GM21360 (cell line): Measurements from ENCODE around the gene PPM1M.

ENCODE experiments used
- ATAC-seq: cut with Tn5 transposase; IDR thresholded peaks from one replicate; pipeline ENCODE4 v1.9.1; 2021; ENCODE audit warnings: mild to moderate bottlenecking, moderate library complexity; ENCODE audit not compliant: unreplicated experiment

Gene PPM1M

DNA sequence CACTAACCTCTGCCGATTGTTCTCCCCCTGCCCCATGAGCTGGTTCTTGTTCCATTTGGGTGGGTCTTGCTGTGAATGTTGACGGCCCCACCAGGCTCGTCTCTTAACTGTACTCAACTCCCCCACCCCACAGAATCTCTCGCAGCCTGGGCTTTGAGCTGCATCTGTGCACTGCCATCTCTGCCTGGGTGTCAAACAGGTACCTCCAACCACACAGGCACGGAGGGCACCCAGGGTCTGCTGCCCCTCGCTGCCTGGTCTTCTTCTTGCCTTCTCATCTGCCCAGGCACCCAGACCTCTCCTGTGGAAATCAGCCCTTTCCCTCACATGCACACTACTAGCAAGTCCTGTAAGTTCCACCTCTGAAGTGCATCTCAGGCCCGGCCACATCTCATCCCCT is 30.2 kb upstream of the PPM1M start:
- no peak for ATAC-seq

DNA sequence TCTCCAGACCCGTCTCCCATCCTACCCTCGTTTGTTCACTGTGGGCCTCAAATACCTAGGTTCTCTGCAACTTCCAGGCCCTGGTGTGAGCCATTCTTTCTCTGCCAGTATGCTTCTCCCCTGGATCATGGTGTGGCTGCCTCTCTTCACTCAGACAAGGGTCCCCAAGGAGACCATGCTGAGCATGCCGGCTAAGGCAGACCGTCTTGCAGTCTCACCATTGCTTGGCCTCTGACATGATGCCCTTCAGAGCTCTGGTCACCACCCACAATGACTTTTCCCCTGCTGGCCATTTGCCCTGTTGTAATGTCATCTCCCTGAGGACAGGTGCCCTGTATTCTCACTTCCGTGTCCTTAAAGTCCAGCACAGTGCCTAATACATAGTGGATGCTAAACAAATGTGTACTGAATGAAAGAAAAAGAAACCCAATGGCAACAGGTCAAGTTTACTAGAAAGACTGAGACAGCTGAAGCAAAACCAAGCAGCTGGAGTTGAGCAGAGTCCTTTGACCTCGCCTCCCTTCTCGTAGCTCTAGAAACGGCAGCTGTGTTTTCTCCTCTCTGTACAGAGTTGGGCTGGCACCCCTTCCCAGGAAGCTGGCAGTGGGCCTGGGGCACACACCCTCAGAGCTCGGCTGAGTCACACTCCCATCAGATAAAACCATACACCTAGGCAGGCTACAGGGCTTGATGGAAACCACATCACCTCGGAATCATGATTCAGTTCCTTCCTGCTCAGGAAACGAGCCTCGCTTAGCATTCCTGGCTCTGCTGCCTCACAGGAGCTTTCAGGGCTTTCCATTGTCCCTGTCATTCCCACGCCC is 28.8 kb upstream of the PPM1M start:
- no peak for ATAC-seq

DNA sequence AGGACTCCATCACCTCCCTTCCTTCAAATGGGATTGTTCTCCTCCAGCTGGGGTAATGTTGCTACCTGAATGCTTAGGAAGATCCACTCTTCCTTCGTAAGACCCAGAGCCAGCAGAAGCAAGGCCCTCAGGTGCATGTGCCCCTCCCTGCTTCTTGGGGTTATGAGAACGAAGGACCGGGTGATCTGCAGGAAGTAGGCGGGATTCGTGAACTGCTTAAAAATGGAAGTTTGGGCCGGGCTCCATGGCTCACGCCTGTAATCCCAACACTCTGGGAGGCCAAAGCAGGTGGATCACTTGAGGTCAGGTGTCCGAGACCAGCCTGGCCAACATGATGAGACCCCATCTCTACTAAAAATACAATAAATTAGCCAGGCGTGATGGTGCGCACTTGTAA is 28.2 kb upstream of the PPM1M start:
- no peak for ATAC-seq

DNA sequence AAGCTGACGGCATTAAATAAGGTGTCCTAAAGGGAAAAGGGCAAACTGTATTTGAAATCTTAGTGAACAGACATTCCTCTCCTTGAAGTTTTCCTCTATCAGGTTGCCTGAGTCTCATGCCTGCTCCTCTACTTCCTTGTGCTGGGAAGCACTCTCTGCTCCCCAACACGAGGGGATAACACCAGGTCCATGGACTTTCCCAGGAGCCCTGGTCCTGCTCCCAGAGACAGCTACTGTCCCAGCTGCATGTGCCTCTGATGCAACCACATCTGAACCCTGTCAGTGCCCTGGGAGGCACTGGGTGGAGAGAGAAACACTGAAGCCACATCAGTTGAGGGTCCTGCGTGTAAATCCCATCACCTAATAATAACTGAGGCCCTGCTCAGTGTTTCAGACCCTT is 27.5 kb upstream of the PPM1M start:
- no peak for ATAC-seq

DNA sequence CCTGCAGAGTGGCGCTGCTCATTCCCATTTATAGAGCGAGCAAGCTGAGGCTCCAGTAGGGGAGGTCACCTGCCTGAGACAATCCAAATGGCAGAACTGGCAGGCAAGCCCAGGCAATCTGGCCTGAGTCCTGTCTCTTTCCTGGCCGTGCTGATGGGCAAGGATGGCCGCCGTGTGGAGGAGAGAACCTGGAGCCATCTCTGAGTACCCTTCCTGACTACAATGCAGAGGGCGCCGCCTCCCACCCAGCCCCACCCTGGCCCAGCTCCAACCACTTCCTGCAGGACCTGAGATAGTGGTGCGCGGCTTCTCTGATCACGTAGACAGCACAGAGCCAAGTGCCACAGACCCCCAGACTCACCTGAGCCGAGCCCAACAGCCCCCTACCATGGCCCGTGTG is 27.1 kb upstream of the PPM1M start:
- ATAC-seq, result no peak

DNA sequence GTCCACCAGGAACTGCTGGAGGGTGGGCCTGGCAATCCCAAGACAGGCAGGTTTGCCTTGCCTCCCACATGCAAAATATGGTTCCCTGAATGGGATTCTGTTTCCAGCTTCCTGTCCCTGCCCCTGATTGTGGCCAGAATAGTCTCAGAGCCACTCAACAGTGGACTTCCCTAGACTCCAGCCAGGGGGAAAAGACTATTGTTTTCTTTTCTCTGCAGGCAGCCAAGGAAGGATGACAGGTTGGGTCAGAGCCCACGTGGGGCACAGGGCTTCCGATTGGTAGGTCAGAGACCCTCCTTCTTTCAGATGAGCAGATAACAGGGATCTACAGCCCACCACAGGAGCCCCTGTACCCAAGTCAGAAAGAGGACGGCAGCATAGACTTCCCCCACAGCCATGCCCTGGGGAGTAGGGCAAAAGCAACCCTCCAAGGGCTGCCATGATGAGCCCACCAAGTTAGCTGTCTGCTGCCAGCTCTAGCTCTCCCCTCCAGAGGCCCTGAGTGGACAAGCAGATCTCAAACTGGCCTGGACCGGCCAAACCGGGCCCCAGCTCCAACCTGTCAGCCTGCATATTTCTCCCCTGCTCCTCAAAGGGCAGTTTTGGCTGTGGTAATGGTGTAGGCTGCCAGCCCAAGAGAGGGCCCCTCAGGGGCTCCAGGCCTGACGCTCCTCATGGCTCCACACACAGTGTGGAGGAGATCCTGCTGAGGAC is 26.5 kb upstream of the PPM1M start:
- ATAC-seq, result no peak

DNA sequence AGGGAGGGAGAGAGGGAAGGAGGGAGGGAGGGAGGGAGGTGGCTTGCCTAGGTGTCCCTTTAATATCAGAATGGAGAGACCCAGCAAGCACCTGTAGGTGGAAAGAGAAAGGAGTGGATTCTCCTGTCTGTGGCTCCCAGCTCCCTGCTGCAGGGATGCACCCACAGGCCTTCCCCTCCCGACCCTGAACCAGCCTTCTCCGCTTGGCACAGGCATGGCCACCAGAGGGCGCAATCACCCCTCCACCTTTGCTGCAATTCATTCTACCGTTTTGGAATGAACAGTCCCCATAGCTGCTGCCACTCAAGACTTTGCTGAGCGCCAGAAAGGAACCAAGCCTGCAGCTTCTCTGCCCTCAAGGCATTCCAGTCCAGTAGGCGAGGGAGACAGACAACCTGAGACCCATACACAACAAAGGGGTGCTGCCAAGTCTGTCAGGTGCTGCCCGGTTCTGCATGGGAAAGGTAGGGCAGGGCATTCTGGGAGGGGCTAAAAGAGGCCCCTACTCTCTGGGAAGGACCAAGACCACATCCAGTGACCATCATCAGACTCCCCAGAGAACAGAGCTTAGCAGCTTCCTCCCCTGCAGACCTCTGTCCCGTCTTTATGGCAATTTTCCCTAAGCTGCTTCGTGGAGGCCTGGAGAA is 25.1 kb upstream of the PPM1M start:
- ATAC-seq, result no peak

DNA sequence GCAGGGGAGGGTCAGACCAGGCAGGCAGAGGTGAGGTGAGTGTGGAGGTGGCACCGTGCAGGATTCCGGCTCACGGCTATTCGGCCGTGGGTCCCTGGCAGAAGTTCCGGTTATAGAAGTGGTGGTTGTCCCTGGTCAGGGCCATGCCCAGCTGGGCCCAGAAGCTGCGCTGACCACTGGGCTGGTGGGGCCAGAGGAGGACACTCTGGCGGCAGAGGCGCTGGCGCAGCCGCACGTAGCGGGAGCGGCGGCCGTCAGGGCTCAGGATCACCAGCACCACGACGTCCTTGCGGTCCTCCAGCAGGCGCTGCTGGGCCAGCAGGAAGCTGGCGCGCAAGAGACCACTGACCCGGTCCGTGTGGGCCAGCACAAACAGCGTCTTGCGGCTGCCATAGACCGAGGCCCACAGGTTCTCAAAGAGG is 24.4 kb upstream of the PPM1M start:
- ATAC-seq, result no peak

DNA sequence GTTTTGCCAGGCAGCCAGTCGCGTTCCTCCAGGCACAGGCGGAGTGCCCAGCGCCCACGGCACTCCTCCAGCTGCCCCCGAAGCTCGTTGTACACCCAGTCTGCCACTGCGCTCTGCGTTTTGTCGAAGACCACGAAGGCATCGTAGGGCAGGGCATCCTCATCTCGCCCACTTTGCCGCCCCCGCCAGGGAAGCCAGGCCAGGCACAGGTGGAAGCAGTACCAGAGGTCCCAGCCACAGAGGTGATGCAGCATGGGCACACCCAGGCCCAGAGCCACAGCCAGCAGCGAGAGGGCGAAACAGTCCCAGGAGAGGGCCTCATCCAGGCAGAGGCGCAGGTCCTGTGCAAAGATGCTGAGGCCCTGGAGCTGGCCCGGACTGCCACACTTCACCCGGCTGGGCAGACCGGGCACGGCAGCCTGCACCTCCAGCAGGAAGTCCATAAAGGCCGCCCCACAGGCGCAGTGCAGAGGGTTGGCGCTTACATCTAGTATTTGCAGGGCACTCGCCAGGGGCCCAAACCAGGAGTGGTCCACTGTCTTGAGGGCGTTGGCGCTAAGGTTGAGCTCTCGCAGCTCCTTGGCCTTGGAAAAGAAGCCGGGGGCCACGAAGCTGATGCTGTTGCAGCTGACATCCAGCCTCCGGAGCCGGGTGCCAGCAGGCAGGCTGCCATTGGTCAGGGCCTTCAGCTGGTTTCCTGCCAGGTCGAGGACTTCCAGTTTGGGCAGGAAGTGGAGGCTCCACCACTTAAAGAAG is 23.8 kb upstream of the PPM1M start:
- no peak for ATAC-seq

DNA sequence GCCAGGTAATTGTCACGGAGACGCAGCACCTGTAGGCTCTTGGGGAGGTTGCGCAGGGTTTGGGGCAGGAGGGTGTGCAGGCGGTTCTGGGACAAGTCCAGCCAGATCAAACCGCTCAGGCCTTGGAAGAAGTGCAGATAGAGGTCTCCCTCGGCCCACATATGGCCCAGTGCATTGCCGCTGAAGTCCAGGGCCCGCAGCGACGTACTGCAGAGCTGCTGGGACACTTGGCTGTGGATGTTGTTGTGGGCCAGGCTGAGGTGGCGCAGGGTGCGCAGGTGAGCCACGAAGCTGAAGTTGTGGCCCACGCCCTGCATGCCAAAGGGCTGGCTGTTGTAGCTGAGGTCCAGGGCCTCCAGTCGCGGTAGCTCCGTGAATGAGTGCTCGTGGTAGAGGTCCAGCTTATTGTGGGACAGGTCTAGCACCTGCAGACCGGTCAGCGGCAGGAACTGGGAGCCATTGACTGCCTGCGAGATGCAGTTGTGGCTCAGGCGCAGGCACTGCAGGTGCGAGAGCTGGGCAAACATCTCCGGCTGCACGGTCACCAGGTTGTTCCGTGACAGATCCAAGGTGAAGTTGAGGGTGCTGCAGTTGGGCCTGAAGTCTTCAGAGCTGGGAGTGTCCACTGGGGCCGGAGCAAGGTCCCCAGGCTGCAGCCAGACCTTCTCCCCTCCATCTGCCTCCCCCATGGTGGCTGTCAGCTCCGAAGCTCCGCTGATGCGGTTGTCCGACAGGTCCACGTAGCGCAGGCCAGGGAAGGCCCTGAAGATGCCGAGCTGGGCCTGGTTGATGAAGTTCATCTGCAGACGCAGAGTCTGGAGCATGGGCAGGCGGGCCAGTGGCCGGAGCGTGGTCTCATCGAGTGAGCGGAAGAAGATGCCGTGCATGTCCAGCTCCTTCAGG is 23.0 kb upstream of the PPM1M start:
- no peak for ATAC-seq

DNA sequence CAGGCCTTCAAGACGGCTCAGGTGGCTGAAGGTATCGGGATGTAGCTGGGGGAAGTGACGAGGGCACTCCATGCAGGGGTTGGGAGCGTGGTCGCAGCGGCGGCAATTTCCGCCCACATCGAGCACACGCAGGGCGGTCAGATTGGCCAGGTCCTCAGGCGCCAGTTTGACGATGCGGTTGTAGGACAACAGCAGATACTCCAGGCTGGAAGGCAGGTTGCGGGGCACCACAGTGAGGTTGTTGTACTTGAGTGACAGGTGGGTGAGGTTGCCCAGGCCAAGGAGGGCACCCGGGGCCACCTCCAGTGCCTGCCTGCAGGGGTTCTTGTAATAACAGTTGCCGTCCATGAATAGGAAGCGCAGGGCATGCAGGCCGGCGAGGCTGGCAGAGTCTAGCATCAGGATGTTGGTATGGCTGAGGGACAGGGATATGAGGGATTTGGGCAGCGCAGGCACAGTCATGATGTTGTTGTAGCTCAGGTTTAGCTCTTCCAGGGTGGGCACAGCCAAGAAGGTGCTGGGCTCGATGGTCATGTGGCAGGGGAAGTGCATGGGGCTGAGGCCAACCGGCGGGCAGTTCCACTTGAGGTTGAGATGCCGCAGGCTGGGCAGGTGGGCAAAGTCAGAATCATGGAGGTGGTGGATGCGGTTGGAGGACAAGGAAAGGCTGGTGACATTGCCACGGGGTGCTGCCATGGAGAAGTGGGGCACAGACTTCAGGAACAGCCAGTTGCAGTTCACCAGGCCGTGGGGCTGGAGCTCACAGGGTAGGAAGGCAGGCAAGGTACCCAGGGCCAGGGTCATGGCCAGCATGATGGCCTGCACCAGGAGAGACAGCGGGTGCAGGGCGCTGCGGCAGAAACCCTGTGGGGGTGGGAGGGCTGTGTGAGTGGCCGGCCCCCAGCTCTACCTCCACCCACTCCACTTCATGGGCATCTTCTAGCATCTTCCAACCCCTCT is 21.8 kb upstream of the PPM1M start:
- ATAC-seq, result no peak

DNA sequence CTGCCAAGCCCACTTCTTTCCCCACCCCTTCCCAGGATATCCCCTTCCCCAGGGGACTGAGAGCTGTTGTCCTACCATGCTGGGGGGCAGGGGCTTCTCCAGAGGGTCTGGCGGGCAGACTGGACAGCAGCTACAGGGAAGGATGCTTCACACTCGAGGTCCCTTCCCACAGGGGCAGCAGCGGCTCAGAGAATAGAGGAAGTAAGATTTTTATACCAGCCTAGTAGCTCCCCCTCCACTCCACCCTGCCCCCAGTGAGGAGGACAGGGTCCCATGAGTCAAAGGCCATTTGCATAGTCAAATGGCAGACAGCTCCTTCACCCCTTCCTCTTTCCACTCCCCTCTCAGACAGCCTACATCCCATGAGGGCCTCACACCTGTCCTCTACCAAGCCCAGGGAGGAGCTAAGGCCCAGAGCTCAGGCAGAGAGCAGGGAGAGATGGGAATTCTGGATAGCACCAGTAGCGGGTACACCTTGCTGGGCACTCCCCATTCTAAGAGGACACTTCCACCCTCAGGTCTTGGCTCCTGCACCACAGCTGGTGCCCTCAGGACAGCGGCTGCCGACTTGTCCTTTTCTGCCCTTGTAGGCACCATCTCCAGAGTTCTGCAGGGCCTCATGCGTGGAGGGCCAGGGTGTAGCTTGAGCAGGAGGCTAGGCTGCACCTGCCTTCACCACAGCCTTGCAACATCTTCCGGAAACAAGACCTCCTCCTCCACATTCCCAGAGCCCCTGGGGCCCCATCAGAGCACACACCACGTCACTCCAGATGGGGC is 19.9 kb upstream of the PPM1M start, which contains the start of gene TLR9:
Gene TLR9 (minus strand): TSS at position 194 of the 777 bp plus-strand sequence. CDS start 116 bp downstream, at position 78.
- peak; percentile 62 for ATAC-seq

DNA sequence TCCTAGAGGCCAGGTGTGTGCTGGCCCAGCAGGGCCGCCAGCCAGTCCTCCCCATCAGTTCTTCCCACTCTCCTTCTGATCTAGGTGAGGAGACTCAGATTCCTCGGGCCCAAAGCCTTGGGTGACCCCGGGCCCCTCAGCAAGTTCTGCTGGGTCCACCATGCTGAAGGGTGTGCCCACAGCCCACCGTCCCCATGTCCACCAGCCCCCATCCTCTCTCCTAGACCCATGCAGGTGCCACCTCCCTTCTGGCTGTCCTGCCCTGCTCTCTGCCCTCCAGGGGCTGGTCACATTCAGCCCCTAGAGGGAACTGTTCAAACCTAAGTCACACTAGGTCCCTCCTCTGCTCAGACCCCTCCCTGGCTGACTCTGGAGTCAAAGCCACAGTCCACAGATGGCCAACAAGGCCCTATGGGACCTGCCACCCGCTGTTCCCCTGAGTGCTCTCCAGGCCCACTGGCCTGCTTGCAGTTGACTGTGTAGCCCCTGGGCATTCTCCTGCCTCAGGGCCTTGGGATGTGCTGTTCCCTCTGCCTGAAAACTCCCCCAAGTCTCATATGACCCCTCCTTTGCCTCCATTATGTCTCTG is 19.2 kb upstream of the PPM1M start:
- ATAC-seq, result peak; percentile 2

DNA sequence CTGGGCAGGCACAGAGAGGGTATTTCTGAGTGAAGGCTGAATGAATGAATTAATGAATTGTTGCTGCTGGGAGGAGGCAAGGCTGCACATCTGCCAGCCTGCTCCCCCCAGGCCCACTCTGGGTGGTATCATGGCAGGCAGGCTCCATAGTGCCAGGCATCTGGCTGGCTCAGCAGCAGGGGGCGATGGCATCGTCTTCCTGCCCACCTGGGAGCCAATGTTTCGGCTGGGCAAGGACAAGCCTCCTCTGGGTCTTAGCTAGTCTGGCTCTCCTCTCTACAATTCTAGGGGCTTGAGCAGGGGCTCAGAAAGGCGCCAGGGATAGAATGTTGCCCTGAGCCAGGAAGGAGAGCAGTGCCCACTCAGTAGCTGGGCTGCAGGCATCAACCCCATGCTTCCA is 18.4 kb upstream of the PPM1M start:
- no peak for ATAC-seq

DNA sequence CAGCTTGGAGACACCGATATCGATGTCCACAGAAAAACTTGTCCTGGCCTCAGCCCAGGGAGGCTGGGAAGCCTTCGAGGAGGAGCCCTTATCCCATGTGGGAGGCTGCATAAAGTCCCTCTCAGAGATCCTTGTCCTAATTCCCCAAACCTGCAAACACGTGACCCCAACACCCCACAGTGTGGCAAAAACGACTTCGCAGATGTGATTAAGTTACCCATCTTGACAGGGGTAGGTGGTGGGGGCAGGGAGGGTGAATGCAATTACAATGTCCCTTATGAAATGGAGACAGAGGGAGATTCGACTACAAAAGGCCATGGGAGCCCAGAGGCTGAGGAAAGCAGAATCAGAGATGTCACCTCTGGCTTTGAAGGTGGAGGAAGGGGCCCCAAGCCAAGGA is 17.8 kb upstream of the PPM1M start:
- no peak for ATAC-seq

DNA sequence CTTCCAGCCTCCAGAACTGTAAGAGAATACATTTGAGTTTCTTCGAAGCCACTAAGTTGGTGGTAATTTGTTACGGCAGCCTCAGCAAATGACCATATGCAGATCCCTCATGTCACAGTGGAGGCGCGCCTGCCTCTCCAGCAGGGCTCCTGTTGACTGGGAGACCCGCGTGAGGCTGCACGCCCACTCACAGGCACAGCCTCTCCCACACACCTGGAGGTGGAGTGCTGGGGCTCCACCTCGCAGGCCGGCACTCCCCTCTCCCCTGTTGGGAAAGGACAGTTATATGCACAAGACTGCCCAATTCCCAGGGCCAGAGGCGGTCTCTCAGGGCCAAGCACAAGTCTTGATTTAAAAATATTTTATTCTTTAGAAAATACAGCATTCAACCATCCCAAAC is 17.3 kb upstream of the PPM1M start:
- ATAC-seq, result no peak

DNA sequence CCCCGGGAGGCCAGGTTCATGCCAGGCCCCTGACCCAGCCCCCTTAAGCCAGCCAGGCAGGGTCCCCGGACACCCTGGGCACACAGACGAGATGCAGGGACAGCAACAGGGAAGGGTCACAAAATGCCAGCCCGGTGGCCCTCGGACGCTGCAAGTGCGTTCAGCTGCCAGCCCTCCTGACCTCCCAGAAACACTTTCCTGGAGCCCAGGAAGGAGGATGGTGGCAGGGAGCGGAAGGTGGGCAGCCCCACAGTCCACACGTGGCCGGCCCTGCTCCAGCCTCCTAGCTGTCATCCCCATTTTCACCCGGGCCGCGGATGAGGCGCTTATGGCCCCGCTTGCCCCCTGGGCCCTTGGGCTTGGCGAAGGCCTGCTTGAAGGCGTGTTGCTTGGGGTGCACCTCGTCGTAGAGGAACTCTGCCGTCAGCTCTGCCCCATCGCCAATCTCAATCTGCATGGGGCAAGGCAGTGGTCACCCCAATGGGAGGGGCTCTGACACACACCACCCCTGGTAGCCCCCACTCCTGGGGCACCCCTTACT is 16.7 kb upstream of the PPM1M start:
- no peak for ATAC-seq

DNA sequence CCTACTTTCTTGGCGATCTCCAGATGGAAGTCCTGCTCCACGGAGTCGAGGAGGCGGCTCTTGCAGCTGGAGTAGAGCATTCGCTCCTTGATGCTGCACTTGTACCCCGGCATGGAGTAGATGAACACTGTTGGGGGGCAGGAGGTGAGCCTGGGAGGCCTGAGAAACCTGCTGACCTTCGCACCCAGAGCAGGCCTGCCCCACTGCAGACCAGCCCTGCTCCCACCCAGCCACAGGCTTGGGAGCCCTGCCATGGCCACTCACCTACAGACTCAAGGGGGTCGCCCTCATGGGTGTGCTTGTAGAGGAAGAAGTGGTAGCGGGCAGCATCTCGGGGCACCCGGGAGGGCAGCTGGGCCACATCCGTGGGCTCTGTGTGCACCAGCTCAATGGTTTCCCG is 15.9 kb upstream of the PPM1M start:
- ATAC-seq, result no peak
